ENCODE measurements around the gene COL3A1.

COL3A1 gene

DNA sequence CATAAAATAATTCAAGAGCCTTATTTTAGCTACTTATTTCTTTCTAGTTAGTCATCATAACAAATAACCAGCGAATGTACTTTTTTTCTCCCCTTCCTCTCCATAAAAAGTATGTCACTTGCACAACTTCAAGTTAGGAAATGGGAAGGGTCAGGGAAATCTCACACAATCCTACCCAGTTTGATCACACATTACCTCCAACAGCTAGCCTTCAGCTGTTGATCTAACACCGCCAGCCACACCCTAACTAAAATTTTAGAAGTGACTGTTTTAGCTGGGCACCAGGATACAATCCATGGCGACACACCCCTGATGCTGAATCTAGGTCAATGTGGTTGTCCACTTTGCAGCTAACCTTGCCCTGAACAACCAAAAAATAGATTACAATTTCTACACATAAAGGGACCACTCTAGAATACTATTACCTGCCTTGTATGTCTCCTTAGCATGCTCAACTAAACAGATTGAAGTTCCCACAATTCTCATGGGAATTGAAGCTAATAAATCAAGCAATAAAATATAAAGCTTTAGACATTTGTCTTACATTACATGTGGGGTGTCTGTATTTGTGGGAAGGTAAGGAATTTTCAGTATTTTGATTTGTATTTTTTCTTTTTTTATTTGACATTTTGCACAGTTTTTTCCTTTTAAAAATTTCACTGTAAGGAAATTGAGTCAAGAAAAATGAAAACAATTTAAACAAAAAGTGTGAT, 7.3 kb upstream of the COL3A1 start:
- TF ChIP-seq, protein P1, sequence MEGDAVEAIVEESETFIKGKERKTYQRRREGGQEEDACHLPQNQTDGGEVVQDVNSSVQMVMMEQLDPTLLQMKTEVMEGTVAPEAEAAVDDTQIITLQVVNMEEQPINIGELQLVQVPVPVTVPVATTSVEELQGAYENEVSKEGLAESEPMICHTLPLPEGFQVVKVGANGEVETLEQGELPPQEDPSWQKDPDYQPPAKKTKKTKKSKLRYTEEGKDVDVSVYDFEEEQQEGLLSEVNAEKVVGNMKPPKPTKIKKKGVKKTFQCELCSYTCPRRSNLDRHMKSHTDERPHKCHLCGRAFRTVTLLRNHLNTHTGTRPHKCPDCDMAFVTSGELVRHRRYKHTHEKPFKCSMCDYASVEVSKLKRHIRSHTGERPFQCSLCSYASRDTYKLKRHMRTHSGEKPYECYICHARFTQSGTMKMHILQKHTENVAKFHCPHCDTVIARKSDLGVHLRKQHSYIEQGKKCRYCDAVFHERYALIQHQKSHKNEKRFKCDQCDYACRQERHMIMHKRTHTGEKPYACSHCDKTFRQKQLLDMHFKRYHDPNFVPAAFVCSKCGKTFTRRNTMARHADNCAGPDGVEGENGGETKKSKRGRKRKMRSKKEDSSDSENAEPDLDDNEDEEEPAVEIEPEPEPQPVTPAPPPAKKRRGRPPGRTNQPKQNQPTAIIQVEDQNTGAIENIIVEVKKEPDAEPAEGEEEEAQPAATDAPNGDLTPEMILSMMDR (IDR thresholded peaks at IDR 0.05): no peak

DNA sequence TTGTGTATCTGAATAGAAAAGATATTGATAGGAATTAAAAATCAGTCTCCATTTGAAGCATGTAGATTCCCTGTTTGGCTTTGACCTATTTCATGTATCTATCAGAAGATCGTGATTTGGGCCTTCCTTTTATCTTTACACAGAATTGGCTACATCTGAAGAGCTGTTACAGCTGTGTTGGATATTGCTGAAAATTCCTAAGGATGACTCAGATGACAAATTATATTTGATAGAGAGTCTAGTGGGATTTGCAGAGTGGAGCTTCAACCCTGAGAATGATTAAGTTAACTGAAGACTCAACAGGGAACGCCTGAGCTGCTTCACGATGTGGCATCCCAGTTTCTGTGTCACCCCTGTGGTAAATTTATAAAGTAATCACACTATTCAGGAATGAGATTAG, 4.9 kb upstream of the COL3A1 start:
- TF ChIP-seq, protein P1 (IDR thresholded peaks at IDR 0.05): no peak

DNA sequence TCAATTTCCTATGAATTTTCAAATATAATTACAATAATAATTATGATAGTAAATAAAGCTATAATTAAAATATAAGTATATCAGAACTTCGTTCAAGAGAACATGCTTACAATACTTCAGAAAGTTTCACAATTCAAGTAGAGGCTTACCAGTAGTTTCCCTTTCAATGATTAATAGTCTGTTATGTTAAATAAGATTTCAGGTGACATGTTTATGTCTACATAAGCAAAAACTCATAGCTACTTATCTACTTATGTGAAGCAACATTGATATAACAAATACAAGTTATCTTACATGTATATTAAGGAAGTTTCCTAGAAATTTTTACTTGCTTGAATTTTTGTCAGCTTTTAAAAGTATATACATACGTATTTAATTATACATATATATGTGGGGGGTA, 4.5 kb upstream of the COL3A1 start:
- TF ChIP-seq, protein P1 (IDR thresholded peaks at IDR 0.05): no peak

DNA sequence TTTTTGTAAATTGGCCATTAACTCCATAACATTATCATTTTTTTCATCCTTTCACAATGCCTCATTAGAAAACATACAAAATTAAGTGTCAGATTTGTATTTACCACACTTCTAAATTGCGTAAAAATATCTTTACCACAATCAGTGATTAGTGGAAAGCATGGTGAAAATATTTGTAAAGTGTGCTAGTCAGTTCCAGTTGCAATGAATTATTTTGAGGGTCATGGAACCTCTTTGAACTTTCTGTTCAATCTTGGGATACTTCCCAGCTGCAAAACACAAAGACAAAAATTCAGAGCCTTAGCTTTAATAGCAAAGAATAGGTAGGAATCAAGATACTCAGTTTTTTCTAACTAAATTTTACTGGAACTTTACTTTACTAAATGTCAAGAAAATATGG, 4.0 kb upstream of the COL3A1 start:
- TF ChIP-seq, protein P1 (IDR thresholded peaks at IDR 0.05): no peak

DNA sequence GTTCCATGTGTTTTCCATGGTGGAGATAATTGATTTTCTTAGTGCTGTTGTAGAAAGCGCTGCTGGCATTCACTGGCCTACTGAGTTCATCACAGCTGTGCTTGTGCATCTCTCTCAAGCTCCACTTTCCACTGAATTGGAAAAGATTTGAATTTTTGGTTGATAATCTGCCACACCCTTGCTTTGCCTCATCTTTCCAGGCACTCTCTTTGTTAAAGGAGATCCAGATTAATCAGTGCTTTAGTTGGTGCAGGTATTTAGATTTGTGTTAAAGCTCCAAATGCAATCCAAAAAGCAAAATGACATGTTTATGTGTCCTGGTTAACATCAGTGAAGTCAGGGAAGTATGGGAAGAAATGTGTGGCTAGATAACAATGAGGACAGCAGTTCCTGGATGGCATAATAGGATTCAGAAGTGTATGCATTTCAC, 2.7 kb upstream of the COL3A1 start:
- TF ChIP-seq, protein P1 (IDR thresholded peaks at IDR 0.05): no peak

DNA sequence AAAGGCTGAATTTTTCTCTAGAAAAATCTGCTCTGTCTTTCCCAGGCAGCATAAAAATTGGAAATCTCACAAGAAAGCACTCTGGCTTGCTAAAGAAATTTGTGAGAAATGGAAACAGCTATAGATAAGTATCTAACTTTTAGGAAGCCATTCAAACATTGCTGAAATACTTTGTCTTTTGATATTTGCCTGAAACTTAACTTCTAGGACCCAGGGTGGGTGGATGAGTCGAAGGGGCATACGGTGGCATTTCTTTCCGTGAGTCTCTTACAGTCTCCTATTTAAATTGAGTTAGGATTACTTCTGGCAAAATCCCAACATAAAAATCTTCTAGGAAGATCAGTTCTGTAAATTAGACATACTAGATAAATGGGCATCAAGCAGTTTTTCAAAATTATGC, 532 bp upstream of the COL3A1 start:
- TF ChIP-seq, protein P1 (IDR thresholded peaks at IDR 0.05): no peak

DNA sequence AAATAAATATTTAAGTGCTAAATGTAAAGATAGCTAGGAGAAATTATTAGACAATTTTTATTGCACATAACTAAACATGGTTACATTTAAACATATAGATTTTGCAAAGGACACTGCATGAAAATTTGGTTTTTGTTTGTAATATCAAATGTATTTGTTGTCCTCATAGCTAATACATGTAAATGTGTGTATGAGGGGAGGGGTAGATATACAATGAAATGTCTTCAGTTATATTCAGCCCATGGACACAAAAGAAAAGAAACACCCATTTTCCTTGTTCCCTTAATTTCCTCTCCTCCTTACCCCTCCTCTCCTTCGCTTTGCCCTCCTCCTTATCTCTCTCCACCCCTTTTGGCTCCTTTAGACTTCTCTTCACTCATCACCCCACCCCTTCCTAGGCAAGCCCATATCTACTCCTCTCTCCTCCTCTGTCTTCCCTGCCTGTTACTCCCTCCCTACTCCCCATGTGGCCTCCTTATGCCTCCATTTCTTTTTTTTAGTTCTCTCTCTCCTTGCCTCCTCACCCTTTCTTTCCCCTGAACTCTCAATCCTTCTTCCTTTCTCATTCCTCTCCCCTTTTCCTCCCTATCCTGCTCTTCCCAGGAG, 1.4 kb downstream of the COL3A1 start:
- TF ChIP-seq, protein P1 (IDR thresholded peaks at IDR 0.05): no peak
